HCT116 (cell line): ENCODE data around the gene OR11G2. TPM values are rescaled to one million over a fixed set of nuclear protein-coding genes. Genes with fewer than 3 reads are reported as not detected.
"Not testable (repeated sequence)": the region's sequence is repeated elsewhere in the genome, so short reads cannot be mapped to it uniquely, and the experiment has no call there.

Experiments used
- ATAC-seq: fragments of 200-7000 bp; cut with Tn5 transposase; 2 replicates; pipeline ENCODE4 v1.9.1; 2020; ENCODE audit warnings: mild to moderate bottlenecking, moderate library complexity
- BruUV-seq: library from RNA; stranded (reverse); fragments of 400-500 nt; replicated peaks from 2 replicates; lab custom pipeline; 2021; lab: Mats Ljungman, UMichigan
- CTCF ChIA-PET: fragments of 300-600 bp; sonication (Branson Sonifier 250); formaldehyde crosslinking; loops from one replicate; lab custom pipeline; 2021; ENCODE audit warnings: antibody characterized with exemption; lab: Charles Lee
- POLR2A ChIA-PET: fragments of 300-600, 350-600 bp; sonication (Branson Sonifier 250); formaldehyde crosslinking; loops from one replicate; lab custom pipeline; 2021; ENCODE audit warnings: antibody characterized with exemption; lab: Charles Lee
- RAD21 ChIA-PET, 2 experiments: fragments of 300-600 bp; sonication (Branson Sonifier 250); formaldehyde crosslinking; loops; one replicate each; lab custom pipeline; 2023; ENCODE audit warnings: low total read pairs in 2 of 2; ENCODE audit not compliant: uncharacterized antibody in 2 of 2, unreplicated experiment in 2 of 2, low non-redundant PET in 1 of 2; lab: Charles Lee
- DNase-seq: peaks from one replicate; pipeline ENCODE4 v3.0.0-alpha.2; 2010; ENCODE audit warnings: low read depth, low spot score
- H2AFZ ChIP-seq: fragments of 200-600 bp; shearing (Covaris generic), sonication (generic); 2 replicates; pipeline ENCODE4 v1.6.1; 2017; ENCODE audit warnings: low read depth, mixed run types, mixed read lengths, antibody characterized with exemption, low read length; ENCODE audit not compliant: poor library complexity, severe bottlenecking
- H3K27ac ChIP-seq: 2 replicates; pipeline ENCODE4 v1.5.1; 2012; ENCODE audit warnings: low read depth, low read length
- H3K27me3 ChIP-seq: fragments of 200-600 bp; sonication (generic); 2 replicates; pipeline ENCODE4 v1.6.1; 2016; ENCODE audit warnings: mixed run types, low read length, mixed read lengths; ENCODE audit not compliant: insufficient read depth
- H3K36me3 ChIP-seq, 2 experiments: fragments of 200-500 bp in 1 of 2; fragments of 200-600 bp in 1 of 2; sonication (Bioruptor generic) in 1 of 2; sonication (generic) in 1 of 2; 2 replicates each; pipeline versions ENCODE4 v1.5.1 to v1.6.1; 2014 to 2016; ENCODE audit warnings: low read length in 2 of 2, inconsistent platforms in 1 of 2, mixed read lengths in 1 of 2, mixed run types in 1 of 2; ENCODE audit not compliant: insufficient read depth in 2 of 2, control insufficient read depth in 1 of 2
- H3K4me1 ChIP-seq, 2 experiments: fragments of 200-600 bp in 1 of 2; sonication (generic) in 1 of 2; 2 replicates each; pipeline versions ENCODE4 v1.5.1 to v1.6.1; 2012 to 2017; ENCODE audit warnings: low read length in 2 of 2, inconsistent platforms in 1 of 2, mild to moderate bottlenecking in 1 of 2, mixed read lengths in 1 of 2, mixed run types in 1 of 2, moderate library complexity in 1 of 2; ENCODE audit not compliant: insufficient read depth in 2 of 2, control insufficient read depth in 1 of 2
- H3K4me2 ChIP-seq: fragments of 200-600 bp; sonication (generic); 2 replicates; pipeline ENCODE4 v1.6.1; 2017; ENCODE audit warnings: mixed run types, low read length, mixed read lengths
- H3K4me3 ChIP-seq, 2 experiments: fragments of 200-600 bp in 1 of 2; sonication (generic) in 1 of 2; replicated peaks in 1 of 2; 2 replicates each; pipeline ENCODE4 v1.5.1; 2011 to 2016; ENCODE audit warnings: low read length in 2 of 2, control low read depth in 1 of 2, low read depth in 1 of 2, mild to moderate bottlenecking in 1 of 2, mixed read lengths in 1 of 2, mixed run types in 1 of 2
- H3K79me2 ChIP-seq: fragments of 200-600 bp; sonication (generic); 2 replicates; pipeline ENCODE4 v1.6.1; 2017; ENCODE audit warnings: mild to moderate bottlenecking, mixed run types, low read length, moderate library complexity, mixed read lengths; ENCODE audit not compliant: insufficient read depth
- H3K9ac ChIP-seq: fragments of 200-600 bp; sonication (generic); 2 replicates; pipeline ENCODE4 v1.6.1; 2016; ENCODE audit warnings: low read length, mixed read lengths
- H3K9me2 ChIP-seq: fragments of 200-600 bp; sonication (generic), shearing (Covaris generic); 2 replicates; pipeline ENCODE4 v1.6.1; 2017; ENCODE audit warnings: mixed run types, mild to moderate bottlenecking, moderate library complexity; ENCODE audit not compliant: insufficient read depth
- H3K9me3 ChIP-seq, 2 experiments: fragments of 200-500 bp in 1 of 2; fragments of 200-600 bp in 1 of 2; sonication (Bioruptor generic) in 1 of 2; sonication (generic) in 1 of 2; 2 replicates each; pipeline ENCODE4 v1.6.1; 2014 to 2017; ENCODE audit warnings: low read length in 2 of 2, mixed read lengths in 2 of 2, inconsistent platforms in 1 of 2, low read depth in 1 of 2, mild to moderate bottlenecking in 1 of 2, mixed run types in 1 of 2, moderate library complexity in 1 of 2; ENCODE audit not compliant: control insufficient read depth in 1 of 2, insufficient read depth in 1 of 2
- H4K20me1 ChIP-seq: fragments of 200-600 bp; sonication (generic), shearing (Covaris generic); 2 replicates; pipeline ENCODE4 v1.6.1; 2017; ENCODE audit warnings: mixed run types, mild to moderate bottlenecking, moderate library complexity; ENCODE audit not compliant: insufficient read depth
- CBX3 ChIP-seq: IDR thresholded peaks from 2 replicates; pipeline ENCODE4 v1.6.1; 2012; ENCODE audit warnings: low read depth
- CEBPB ChIP-seq: IDR thresholded peaks from 2 replicates; pipeline ENCODE4 v1.6.1; 2012; ENCODE audit warnings: low read depth
- EZH2 ChIP-seq: fragments of 200-600 bp; sonication (generic); IDR thresholded peaks from 2 replicates; pipeline ENCODE4 v1.6.1; 2017; ENCODE audit warnings: antibody characterized with exemption, mixed run types
- EZH2phosphoT487 ChIP-seq: fragments of 200-600 bp; IDR thresholded peaks from 2 replicates; pipeline ENCODE4 v1.6.1; 2018; ENCODE audit warnings: antibody characterized with exemption, borderline replicate concordance
- JUND ChIP-seq: IDR thresholded peaks from 2 replicates; pipeline ENCODE4 v1.6.1; 2012
- MAX ChIP-seq: IDR thresholded peaks from 2 replicates; pipeline ENCODE4 v1.6.1; 2012
- POLR2A ChIP-seq: IDR thresholded peaks from 2 replicates; pipeline ENCODE4 v1.7.0; 2011; ENCODE audit warnings: borderline replicate concordance; ENCODE audit not compliant: insufficient read depth, insufficient read length; ENCODE audit errors: extremely low read depth
- POLR2AphosphoS5 ChIP-seq: IDR thresholded peaks from 2 replicates; pipeline ENCODE4 v1.6.1; 2011; ENCODE audit warnings: mild to moderate bottlenecking, low read depth, low read length, moderate library complexity
- RAD21 ChIP-seq: IDR thresholded peaks from 2 replicates; pipeline ENCODE4 v1.6.1; 2012; ENCODE audit warnings: low read depth, mild to moderate bottlenecking
- SIN3A ChIP-seq: IDR thresholded peaks from 2 replicates; pipeline ENCODE4 v1.6.1; 2012; ENCODE audit warnings: low read depth
- SRF ChIP-seq: IDR thresholded peaks from 2 replicates; pipeline ENCODE4 v1.6.1; 2012; ENCODE audit warnings: low read depth
- TCF7L2 ChIP-seq: IDR thresholded peaks from 2 replicates; pipeline ENCODE4 v1.7.0; 2011; ENCODE audit warnings: borderline replicate concordance, inconsistent platforms; ENCODE audit not compliant: insufficient read depth, insufficient read length; ENCODE audit errors: extremely low read depth
- ZNF274 ChIP-seq: fragments of 200-500 bp; sonication (Bioruptor generic); IDR thresholded peaks from 2 replicates; pipeline ENCODE4 v1.6.1; 2014; ENCODE audit warnings: mild to moderate bottlenecking, low read depth, low read length, inconsistent platforms
- intact Hi-C: fragments of 100-400 bp; cut with micrococcal nuclease; formaldehyde crosslinking; loops from 2 replicates; pipeline ENCODE4 v1.10.0; 2022
- total RNA-seq: library from RNA; stranded (reverse); gene quantifications from one replicate; pipeline ENCODE4 v1.2.1, GENCODE V29; 2021; ENCODE audit not compliant: unreplicated experiment
- TF ChIP-seq, protein P1 (sequence below): IDR thresholded peaks from 2 replicates; pipeline ENCODE4 v1.6.1; 2011; ENCODE audit warnings: mild to moderate bottlenecking, low read length, moderate library complexity; ENCODE audit not compliant: insufficient replicate concordance; ENCODE audit errors: extremely low read depth

Gene OR11G2
- total RNA-seq, 1 experiment from 2014 or later: not detected

GRCh38 chr14:20191396-20191795 is 700 bp downstream of the OR11G2 start:
- RAD21 ChIA-PET: no interaction called here
- Histone ChIP-seq H3K9me2 (no peaks in the 10 kb centered on the region), H3K4me1 (no peaks in the 10 kb centered on the region), H3K9ac (no peak overlapping the region), H4K20me1 (no peaks in the 10 kb centered on the region), H3K27ac (no peak overlapping the region)
- no peak for TF ChIP-seq CEBPB
- TF ChIP-seq RAD21: no peak
- no peak for TF ChIP-seq CBX3
- TF ChIP-seq SRF: no peak
- no peak for TF ChIP-seq SIN3A
- no peak for TF ChIP-seq ZNF274
- no peak for TF ChIP-seq JUND
- no peak for TF ChIP-seq TCF7L2
- no peak for TF ChIP-seq POLR2AphosphoS5
- TF ChIP-seq EZH2: no peak
- no peak for TF ChIP-seq MAX
- no peak for TF ChIP-seq POLR2A
- no peak for TF ChIP-seq EZH2phosphoT487
- TF ChIP-seq, all 23 proteins: peak for 0
- no peak for DNase-seq
- ChIA-PET CTCF (no interaction called here), POLR2A (no interaction called here)
- Histone ChIP-seq H3K4me3 (no peak overlapping the region), H3K36me3 (no peaks in the 10 kb centered on the region), H3K27me3 (peaks cover 10% of the 10 kb centered on the region; the same call in 1 of the 2 replicates), H2AFZ (no peak overlapping the region), H3K79me2 (no peaks in the 10 kb centered on the region), H3K4me2 (no peak overlapping the region), H3K9me3 (no peaks in the 10 kb centered on the region)
- intact Hi-C loops: no loop called here
- no peak for ATAC-seq
- no TSS peak for BruUV-seq

GRCh38 chr14:20194101-20194500 is 3.4 kb downstream of the OR11G2 start:
- Histone ChIP-seq H3K27ac (no peak overlapping the region), H3K9me3 (no peaks in the 10 kb centered on the region), H2AFZ (no peak overlapping the region), H3K9me2 (no peaks in the 10 kb centered on the region), H3K4me3 (no peak overlapping the region), H3K9ac (no peak overlapping the region), H4K20me1 (no peaks in the 10 kb centered on the region), H3K36me3 (no peaks in the 10 kb centered on the region), H3K4me2 (no peak overlapping the region)
- ChIA-PET RAD21 (no interaction called here), CTCF (no interaction called here), POLR2A (no interaction called here)
- no peak for ATAC-seq
- no TSS peak for BruUV-seq
- intact Hi-C loops: no loop called here
- TF ChIP-seq CEBPB: no peak
- TF ChIP-seq, protein P1, sequence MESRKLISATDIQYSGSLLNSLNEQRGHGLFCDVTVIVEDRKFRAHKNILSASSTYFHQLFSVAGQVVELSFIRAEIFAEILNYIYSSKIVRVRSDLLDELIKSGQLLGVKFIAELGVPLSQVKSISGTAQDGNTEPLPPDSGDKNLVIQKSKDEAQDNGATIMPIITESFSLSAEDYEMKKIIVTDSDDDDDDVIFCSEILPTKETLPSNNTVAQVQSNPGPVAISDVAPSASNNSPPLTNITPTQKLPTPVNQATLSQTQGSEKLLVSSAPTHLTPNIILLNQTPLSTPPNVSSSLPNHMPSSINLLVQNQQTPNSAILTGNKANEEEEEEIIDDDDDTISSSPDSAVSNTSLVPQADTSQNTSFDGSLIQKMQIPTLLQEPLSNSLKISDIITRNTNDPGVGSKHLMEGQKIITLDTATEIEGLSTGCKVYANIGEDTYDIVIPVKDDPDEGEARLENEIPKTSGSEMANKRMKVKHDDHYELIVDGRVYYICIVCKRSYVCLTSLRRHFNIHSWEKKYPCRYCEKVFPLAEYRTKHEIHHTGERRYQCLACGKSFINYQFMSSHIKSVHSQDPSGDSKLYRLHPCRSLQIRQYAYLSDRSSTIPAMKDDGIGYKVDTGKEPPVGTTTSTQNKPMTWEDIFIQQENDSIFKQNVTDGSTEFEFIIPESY: no peak
- TF ChIP-seq, all 23 proteins: peak for 0
- peaks cover 13% of the 10 kb centered on the region; the same call in 1 of the 2 replicates for H3K27me3 ChIP-seq
- H3K79me2 ChIP-seq: no peaks in the 10 kb centered on the region
- DNase-seq: no peak
- H3K4me1 ChIP-seq: no peaks in the 10 kb centered on the region

- peaks cover 13% of the 10 kb centered on the region; the same call in 1 of the 2 replicates for H3K27me3 ChIP-seq
- H3K9ac ChIP-seq, H3K4me3 ChIP-seq, H3K4me2 ChIP-seq, ATAC-seq, H3K79me2 ChIP-seq, H3K4me1 ChIP-seq, CTCF ChIA-PET, H4K20me1 ChIP-seq, H3K9me2 ChIP-seq, H3K9me3 ChIP-seq, H3K36me3 ChIP-seq, intact Hi-C loops, RAD21 ChIA-PET, POLR2A ChIA-PET, H3K27ac ChIP-seq, BruUV-seq, H2AFZ ChIP-seq, DNase-seq: not testable (repeated sequence)
Observed at GRCh38 chr14:20195170-20195569, 4.5 kb downstream of the OR11G2 start.
